Uterus (tissue), 4 donors: ENCODE measurements around the gene NBAS. TPM values are rescaled to one million over a fixed set of nuclear protein-coding genes. Genes with fewer than 3 reads are reported as not detected.

Experiments
- DNase-seq, 2 donors: peaks; one replicate each; pipeline ENCODE4 v3.0.0-alpha.2; 2019 to 2020
- H3K27ac ChIP-seq, 2 donors: fragments of 200-600 bp; sonication (generic); 1 replicate in 1 of 2; 2 replicates in 1 of 2; pipeline ENCODE4 v1.5.1; 2016 to 2018
- H3K27me3 ChIP-seq, 2 donors: fragments of 200-600 bp; sonication (generic); one replicate each; pipeline ENCODE4 v1.5.1; 2018 to 2019; ENCODE audit warnings: control low read depth in 1 of 2
- H3K36me3 ChIP-seq, 2 donors: fragments of 200-600 bp; sonication (generic); one replicate each; pipeline ENCODE4 v1.5.1; 2019; ENCODE audit warnings: control low read depth in 1 of 2
- H3K4me1 ChIP-seq, 2 donors: fragments of 200-600 bp; sonication (generic); one replicate each; pipeline ENCODE4 v1.5.1; 2018 to 2019; ENCODE audit warnings: control low read depth in 1 of 2
- H3K4me3 ChIP-seq, 2 donors: fragments of 200-600 bp; sonication (generic); 1 replicate in 1 of 2; 2 replicates in 1 of 2; pipeline ENCODE4 v1.5.1; 2018 to 2019; ENCODE audit warnings: mild to moderate bottlenecking in 1 of 2
- H3K9me3 ChIP-seq, 2 donors: fragments of 200-600 bp; sonication (generic); one replicate each; pipeline ENCODE4 v1.5.1; 2019; ENCODE audit warnings: control low read depth in 1 of 2
- POLR2A ChIP-seq, 2 donors: fragments of 450-650 bp; IDR thresholded peaks; one replicate each; pipeline ENCODE4 v1.6.1; 2016; ENCODE audit warnings: antibody characterized with exemption in 2 of 2, mild to moderate bottlenecking in 1 of 2, moderate library complexity in 1 of 2
- intact Hi-C: fragments of 100-400 bp; cut with DNase I; formaldehyde crosslinking; loops from one replicate; pipeline ENCODE4 v1.15.1; 2023; ENCODE audit warnings: low total_unique reads
- total RNA-seq, 4 donors: library from RNA; depleted of rRNA in 3 of 4; stranded (reverse); fragments of >200 nt in 3 of 4; gene quantifications; one replicate each; pipeline versions ENCODE4 v1.1.0 to v1.2.4, GENCODE V29; 2014 to 2023
- TF ChIP-seq, protein P1 (sequence below), 4 experiments: fragments of 200-600 bp in 2 of 4; fragments of 450-650 bp in 2 of 4; sonication (generic) in 2 of 4; IDR thresholded peaks; one replicate each; pipeline ENCODE4 v1.5.1; 2016 to 2019; ENCODE audit warnings: antibody characterized with exemption in 4 of 4, mild to moderate bottlenecking in 2 of 4, moderate library complexity in 1 of 4
- donor health status: DM: yes; HTN: yes; CAD: no.

Gene NBAS
- total RNA-seq, 4 donors from 2014 or later = 36.2 to 93.5 (median 49.5) TPM

DNA sequence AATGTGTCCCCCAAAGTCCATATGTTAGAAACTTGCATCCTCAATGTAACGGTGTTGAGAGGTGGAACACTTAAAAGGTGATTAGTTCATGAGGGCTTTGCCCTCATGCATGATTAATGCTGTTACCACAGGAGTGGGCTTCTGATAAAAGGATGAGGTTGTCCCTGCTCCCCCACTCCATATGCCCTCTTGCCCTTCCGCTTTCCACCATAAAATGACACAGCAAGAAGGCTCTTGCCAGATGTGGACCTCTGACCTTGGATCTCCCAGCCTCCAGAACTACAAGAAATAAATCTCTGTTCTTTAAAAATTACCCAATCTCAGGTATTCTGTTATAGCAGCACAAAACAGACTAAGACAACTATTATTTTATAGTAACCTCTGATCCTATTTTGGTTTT lies 412.1 kb downstream of the NBAS start:
- Histone ChIP-seq H3K4me1 (no peaks in the 10 kb centered on the region), H3K36me3 (no peaks in the 10 kb centered on the region), H3K4me3 (no peak overlapping the region), H3K9me3 (no peaks in the 10 kb centered on the region), H3K27me3 (no peaks in the 10 kb centered on the region), H3K27ac (no peak overlapping the region)
- TF ChIP-seq POLR2A (IDR thresholded peaks at IDR 0.05) = no peak
- TF ChIP-seq, protein P1, sequence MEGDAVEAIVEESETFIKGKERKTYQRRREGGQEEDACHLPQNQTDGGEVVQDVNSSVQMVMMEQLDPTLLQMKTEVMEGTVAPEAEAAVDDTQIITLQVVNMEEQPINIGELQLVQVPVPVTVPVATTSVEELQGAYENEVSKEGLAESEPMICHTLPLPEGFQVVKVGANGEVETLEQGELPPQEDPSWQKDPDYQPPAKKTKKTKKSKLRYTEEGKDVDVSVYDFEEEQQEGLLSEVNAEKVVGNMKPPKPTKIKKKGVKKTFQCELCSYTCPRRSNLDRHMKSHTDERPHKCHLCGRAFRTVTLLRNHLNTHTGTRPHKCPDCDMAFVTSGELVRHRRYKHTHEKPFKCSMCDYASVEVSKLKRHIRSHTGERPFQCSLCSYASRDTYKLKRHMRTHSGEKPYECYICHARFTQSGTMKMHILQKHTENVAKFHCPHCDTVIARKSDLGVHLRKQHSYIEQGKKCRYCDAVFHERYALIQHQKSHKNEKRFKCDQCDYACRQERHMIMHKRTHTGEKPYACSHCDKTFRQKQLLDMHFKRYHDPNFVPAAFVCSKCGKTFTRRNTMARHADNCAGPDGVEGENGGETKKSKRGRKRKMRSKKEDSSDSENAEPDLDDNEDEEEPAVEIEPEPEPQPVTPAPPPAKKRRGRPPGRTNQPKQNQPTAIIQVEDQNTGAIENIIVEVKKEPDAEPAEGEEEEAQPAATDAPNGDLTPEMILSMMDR (IDR thresholded peaks at IDR 0.05) = no peak
- no peak for DNase-seq
- intact Hi-C loops = no loop called here

DNA sequence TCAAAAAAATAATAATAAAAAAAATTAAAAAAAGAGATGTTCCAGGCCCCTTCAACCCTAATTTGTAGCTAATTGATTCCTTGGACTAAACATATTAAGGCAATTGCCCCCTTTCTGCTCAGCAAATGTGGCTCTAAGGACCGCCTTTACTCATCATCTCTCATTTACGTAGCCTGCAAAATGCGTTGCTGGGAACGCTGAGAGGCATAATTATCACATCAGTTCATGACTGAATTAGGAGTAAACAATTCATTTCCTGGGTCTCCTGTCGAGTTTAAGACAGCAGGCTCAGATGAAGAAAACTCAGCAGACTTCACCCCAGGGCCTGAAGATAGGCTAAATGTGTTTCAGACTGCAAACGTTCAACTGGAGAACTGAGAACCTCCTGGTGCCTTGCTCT lies 413.5 kb downstream of the NBAS start:
- H3K27ac ChIP-seq = no peak overlapping the region
- no peaks in the 10 kb centered on the region for H3K36me3 ChIP-seq
- DNase-seq = no peak
- intact Hi-C loops = no loop called here
- no peak overlapping the region for H3K4me3 ChIP-seq
- H3K9me3 ChIP-seq = no peaks in the 10 kb centered on the region
- H3K27me3 ChIP-seq = no peaks in the 10 kb centered on the region
- TF ChIP-seq, protein P1 (IDR thresholded peaks at IDR 0.05) = no peak
- no peak for TF ChIP-seq POLR2A (IDR thresholded peaks at IDR 0.05)
- H3K4me1 ChIP-seq = no peaks in the 10 kb centered on the region

DNA sequence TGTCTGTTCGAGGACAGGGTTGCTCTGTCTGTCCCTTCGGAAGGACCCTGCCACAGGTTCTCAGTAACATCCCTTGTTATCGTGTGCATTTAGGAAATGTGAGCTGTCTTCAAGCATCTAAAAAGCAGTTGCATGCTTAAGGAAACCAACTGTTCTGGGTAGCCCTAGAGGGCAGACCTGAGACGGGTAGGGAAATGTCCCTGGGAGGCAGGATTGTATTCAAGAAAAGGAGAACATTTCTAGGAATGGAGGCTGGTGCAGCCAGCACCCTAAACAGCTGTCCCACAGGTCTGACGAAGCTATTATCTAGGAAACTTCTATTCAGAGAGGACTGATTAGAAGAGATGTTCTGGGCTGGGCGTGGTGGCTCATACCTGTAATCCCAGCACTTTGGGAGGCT lies 414.2 kb downstream of the NBAS start:
- intact Hi-C loops = no loop called here
- Histone ChIP-seq H3K9me3 (no peaks in the 10 kb centered on the region), H3K4me3 (no peak overlapping the region), H3K27me3 (no peaks in the 10 kb centered on the region), H3K27ac (no peak overlapping the region), H3K36me3 (no peaks in the 10 kb centered on the region), H3K4me1 (no peaks in the 10 kb centered on the region)
- DNase-seq = no peak
- TF ChIP-seq, protein P1 (IDR thresholded peaks at IDR 0.05) = no peak
- TF ChIP-seq POLR2A (IDR thresholded peaks at IDR 0.05) = no peak

DNA sequence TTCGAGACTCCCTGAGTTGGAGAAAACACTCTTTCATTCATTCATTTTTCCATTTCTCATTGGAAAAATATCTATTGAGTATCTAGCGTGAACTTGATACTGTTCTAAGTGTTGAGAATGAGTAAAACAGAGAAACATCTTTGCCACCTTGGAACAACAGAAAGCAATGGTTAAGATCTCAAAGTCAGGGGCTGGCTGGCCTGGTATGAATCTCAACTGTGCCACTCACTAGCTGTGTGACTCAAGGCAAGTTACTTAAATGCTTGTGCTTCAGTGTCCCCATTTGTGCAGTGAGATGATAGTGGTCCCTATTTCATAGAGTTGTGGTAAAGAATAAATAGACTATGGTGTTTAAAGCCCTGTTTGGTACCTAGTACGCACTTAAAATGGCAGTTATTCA lies 415.2 kb downstream of the NBAS start:
- H3K36me3 ChIP-seq = no peaks in the 10 kb centered on the region
- H3K4me3 ChIP-seq = no peak overlapping the region
- H3K9me3 ChIP-seq = no peaks in the 10 kb centered on the region
- H3K27me3 ChIP-seq = no peaks in the 10 kb centered on the region
- no peaks in the 10 kb centered on the region for H3K4me1 ChIP-seq
- DNase-seq = no peak
- TF ChIP-seq, protein P1 (IDR thresholded peaks at IDR 0.05) = no peak
- no peak for TF ChIP-seq POLR2A (IDR thresholded peaks at IDR 0.05)
- intact Hi-C loops = no loop called here
- H3K27ac ChIP-seq = no peak overlapping the region

DNA sequence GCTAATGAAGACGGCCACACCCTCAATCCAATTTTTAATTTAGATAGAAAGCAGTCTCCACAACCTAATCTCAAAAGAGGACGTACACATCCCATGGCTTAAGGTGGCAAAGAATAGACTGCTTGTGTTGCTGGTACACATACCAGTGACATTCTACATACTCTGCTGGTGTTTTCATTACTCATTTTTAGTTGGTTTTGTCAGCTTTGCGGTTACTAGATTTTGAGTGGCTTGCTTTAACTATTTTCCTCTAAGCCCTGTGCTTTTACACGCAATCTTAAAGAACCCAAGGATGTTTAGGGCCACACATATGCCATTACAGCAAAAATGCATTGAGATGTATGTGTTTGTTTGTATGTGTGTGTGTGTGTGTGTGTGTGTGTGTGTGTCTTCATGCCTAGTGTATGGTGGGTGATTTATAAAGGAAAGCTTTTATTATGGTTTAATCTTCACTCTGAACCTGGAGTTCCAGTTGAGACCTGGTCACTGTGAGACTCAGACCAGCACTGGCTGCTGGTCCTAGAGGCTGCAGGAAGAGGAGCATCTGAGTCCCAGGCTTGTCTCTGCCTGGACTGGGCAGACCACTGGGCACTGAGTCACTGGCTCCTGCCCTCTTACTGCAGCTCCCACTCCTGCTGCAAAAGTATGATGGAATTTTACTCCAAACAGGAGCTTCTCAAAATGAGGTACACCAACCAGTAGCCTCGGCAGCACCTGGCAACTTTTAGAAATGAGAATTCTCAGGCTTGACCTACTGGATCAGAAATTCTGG lies 415.9 kb downstream of the NBAS start:
- Histone ChIP-seq H3K36me3 (no peaks in the 10 kb centered on the region), H3K4me1 (no peaks in the 10 kb centered on the region), H3K4me3 (no peak overlapping the region), H3K9me3 (no peaks in the 10 kb centered on the region), H3K27ac (no peak overlapping the region), H3K27me3 (no peaks in the 10 kb centered on the region)
- no peak for TF ChIP-seq POLR2A (IDR thresholded peaks at IDR 0.05)
- TF ChIP-seq, protein P1 (IDR thresholded peaks at IDR 0.05) = no peak
- DNase-seq = no peak
- intact Hi-C loops = no loop called here
